ENCODE measurements around the gene DUSP5.

Gene DUSP5

GRCh38 chr10:110549211-110549610 is 51.5 kb downstream of the DUSP5 start:
- no peak for DNase-seq

DNA sequence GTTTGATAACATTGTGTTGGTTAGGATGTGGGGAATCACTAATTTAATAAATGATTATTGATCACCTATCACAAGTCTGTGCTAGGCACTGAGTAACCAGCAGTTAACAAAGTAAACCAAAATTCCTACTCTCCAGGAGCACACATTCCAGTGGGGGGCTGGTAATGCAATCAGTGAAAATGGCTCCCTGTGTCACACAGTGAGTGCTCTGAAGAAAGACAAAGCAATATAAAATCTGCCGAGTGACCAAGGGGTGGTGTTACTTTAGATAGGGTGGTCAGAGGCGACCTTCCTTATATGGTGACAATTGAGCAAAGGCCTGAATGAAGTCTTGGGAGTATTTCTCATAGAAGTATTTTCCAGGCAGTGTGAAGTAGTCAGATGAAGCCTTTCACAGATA is 56.2 kb downstream of the DUSP5 start:
- DNase-seq, result no peak

GRCh38 chr10:110556296-110556695 is 58.6 kb downstream of the DUSP5 start:
- DNase-seq, result no peak

- DNase-seq, result peak in 1 of 2 experiments; percentile 11
Measured at GRCh38 chr10:110556969-110557601, 59.4 kb downstream of the DUSP5 start.

DNA sequence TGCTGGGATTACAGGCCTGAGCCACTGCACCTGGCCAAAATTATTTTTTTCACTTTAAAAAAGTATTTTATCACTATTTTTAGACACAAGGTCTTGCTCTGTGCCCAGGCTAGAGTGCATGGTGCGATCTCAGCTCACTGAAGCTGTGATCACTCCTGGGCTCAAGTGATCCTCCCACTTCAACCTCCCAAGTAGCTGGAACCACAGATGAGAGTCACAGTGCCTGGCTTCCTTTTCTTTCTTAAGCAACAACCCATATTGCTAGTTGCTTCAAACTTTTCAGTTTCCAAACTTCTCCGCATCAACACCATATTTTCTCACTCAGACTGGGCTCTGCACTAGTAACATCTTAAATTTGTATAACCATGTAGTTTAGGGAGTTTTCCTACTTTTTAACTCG is 60.3 kb downstream of the DUSP5 start:
- DNase-seq, result no peak

DNA sequence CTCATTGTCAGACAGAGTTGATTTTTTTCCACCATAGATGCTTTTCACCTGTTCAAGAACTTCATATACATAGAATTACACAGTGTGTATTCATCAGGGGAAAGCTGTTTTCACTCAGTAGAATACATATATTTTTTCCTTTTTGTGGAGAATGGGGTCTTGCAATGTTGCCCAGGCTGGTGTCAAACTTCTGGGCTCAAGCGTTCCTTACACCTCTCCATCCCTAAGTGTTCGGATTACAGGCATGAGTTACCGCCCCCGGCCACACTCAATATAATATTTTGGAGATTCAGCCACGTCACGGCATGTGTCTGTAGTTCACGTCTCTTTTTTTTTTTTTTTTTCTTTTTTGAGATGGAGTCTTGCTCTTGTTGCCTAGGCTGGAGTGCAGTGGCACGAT is 62.3 kb downstream of the DUSP5 start:
- no peak for DNase-seq
